Hematopoietic multipotent progenitor cell (in vitro differentiated cells): ENCODE measurements around the gene CBFA2T3. TPM values are rescaled to one million over a fixed set of nuclear protein-coding genes. Genes with fewer than 3 reads are reported as not detected.
A peak's percentile ranks its signal among the peaks of the same experiment; 100 is the strongest.

Source experiments
- DNase-seq, 3 donors: peaks; one replicate each; pipeline ENCODE4 v3.0.0-alpha.2; 2011 to 2015; ENCODE audit warnings: low read depth in 2 of 3, low spot score in 2 of 3
- total RNA-seq: library from RNA; depleted of rRNA; stranded (reverse); fragments of >200 nt; gene quantifications from one replicate; pipeline ENCODE4 v1.2.3, GENCODE V29; 2012

CBFA2T3 gene
- total RNA-seq, 1 donor: 32.0 TPM

- no peak for DNase-seq
Observed at GRCh38 chr16:88999457-89000206, 22.6 kb upstream of the CBFA2T3 start.

GRCh38 chr16:88995746-88996535 lies 18.9 kb upstream of the CBFA2T3 start:
- no peak for DNase-seq

GRCh38 chr16:88995194-88995593 lies 18.2 kb upstream of the CBFA2T3 start:
- no peak for DNase-seq

DNA sequence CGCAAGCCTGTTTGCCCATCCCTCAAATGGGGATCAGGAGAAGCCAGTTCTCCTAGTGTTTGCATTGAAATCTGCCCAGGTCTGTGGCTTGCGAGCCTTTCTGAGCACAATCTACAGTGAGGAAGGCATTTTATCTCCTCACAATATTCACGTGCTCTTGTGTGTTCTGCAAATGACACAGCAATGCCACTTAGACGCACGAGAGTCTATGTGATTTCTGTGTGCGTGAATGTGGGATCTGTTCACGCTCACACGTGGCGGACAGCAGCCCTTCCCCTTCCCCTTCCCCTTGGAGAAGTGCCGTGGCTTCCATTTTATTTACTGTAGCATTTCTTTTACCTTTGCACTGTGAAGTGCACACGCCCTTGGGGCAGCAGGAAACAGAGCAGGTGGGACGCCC lies 17.7 kb upstream of the CBFA2T3 start:
- DNase-seq: peak in 1 of 3 donors; percentile 28

GRCh38 chr16:88993946-88994600 lies 17.1 kb upstream of the CBFA2T3 start:
- no peak for DNase-seq

DNA sequence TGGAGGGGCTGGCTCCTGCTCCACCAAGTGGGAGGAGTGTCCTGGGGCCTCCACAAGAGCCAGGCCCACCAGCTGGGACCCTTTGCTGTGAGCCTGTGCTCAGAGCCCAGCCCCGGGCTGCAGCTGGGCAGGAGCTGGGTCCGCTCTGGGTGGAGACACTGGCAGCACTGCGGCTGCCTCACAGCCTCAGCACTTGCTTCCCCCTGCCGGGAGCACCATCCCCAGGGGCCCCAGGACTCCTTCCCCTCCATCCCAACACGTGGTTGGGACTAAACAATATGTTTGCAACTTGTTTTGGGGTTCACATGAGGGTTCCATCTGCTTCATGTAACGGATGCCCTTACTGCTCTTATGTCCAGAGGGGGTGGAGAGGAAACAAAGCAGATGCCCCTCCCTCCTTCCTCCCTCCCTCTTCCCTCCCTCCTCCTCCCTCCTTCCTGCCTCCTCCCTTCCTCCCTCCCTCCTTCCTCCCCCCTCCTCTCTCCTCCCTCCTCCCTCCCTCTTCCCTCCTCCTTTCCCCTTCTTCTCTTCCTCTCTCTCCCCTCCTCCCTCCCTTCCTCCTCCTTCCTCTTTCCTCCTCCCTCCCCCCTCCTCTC lies 16.3 kb upstream of the CBFA2T3 start:
- DNase-seq: peak in 1 of 3 donors; percentile 45

DNA sequence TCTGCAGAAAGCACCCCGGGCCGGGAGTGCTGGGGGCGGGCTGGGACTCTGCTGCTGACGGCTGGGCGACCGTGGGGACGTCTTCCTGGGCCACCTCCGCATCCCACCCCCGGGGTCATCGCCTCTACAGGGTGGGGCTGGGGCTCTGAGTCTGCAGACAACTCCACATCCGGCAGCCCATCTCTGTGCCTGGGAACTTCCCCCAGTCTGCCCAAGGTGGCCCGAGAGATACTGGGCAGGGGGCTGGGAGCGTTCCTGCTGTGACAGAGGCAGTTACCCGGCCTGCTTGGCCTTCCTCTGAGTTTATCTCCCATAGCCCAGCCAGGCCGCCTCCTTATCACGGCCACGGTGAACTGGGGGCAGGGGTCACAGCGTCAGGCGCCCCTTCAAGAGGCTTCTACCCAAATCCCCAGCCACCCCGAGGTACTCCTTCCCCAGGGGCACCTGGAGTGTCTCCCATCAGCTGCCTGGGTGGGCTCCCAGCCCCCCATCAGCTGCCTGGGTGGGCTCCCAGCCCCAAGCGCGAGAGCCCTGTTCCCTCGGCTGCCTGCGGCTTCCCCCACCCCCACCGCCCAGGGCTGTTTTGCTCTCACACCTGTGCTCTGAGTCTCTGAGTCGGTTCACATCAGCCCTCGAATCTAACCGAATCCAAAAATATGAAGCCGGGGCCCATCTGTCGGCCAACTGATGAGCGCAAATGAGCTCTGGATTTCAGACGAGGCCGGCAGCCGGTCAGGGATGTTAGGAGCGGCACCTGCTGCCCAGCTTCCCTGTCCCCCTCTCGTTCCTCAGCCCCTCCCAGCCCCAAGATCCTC lies 15.6 kb upstream of the CBFA2T3 start:
- peak in 2 of 3 donors; percentile 70 to 77 for DNase-seq

- DNase-seq: no peak
Observed at GRCh38 chr16:88991813-88992350, 14.9 kb upstream of the CBFA2T3 start.

GRCh38 chr16:88989852-88990547 lies 13.0 kb upstream of the CBFA2T3 start:
- DNase-seq: no peak

DNA sequence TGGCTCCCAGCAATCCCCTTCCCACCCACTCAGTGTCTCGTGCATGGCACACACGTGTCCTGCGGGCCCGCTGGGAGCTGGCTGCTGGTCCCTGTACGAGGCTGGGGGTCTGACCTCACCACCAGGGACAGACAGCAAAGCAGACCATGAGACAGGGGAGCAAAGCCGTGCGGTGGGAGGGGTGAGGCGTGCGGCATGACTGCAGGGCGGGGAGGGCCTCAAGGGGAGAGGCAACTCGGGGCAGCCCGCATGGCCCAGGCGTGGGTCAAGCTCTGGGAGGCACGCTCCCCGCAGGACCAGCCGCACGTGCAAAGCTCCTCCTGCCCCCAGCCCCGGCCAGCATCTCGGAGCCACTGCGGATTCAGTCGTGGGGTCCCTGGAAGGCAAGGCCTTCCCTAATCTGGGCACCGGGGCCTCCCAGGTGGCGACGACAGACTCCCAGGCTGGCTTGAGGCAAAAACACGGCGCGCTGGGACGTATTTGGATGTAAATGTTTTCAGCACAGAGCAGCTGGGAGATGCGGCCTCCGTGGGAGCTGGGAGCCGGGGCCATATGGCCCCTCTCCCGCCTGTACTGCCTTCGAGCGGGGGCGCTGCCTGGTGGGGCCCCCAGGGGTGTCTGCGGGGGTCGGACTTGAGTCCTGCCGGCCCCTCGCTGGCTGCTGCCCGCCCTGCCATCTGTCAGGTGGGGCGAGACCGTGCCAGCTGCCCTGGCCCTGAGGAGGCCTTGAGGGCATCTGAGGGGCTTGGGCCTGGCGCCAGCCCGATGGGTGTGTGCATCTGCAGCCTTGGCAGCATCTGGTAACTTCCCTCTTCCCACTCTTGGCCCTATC lies 12.2 kb upstream of the CBFA2T3 start:
- no peak for DNase-seq

- no peak for DNase-seq
Observed at GRCh38 chr16:88985521-88985920, 8.5 kb upstream of the CBFA2T3 start.

DNA sequence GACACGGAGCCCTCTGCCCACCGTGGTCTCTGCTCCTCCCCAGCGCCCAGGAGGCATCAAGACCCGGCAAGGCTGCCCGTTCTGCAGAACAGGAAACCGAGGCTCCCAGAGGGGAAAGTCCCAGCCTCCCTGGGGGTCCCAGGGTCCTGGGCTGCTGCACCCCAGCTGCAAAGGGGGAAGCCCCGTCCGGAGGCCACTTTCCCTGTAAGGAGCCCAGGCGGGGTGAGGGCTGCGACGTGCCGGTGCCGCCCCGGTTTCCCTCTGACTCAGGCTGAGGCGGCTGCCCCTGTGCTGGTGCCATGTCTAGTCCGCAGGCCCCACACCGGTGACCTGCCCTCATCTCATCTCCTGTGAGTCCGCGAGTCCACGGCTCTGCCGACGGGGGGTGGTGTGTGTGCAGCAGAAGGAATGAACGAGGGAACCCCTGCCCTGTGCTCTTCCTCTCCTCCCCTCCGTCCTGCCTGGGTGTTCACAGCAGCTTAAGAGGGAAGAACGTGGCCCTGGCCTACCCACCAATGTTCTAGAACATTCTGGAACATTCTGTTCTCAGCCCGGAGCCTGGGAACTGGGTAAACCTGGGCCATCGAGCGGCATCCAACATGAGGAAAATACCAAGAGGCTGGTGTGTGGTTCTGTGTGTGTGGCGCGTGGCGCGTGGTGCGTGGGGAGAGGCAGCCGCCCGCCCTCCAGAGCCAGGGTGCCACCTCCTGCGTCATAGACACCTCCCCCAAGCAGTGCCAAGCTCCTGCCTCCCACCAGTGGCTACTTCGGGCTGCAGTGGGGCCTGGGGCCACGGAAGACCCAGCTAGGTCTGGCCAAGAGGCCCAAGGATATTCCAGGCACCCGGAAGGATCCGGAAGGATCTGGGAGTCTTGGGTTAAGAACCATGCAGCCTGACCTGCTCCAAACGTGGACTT lies 7.0 kb upstream of the CBFA2T3 start:
- peak in 1 of 3 donors; percentile 21 for DNase-seq

DNA sequence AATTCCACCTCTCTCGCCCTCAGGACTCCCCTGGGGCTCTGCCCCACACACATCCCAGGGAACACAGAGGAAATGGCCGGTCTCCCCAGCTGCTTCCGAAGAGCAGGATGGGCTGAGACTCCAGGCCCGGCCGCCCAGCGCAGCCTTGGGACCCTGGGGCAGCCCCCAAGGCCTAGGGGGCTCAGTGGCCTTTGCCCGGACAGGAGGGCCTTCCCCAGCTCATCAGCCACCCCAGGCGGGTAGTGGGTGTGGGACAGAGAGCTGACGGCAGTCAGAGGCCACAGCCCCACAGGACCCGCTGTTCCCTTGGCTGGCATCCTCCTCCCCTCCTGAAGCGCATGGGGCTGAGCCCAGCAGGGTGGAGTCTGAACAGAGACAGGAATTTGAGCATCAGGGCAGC lies 6.2 kb upstream of the CBFA2T3 start:
- no peak for DNase-seq

DNA sequence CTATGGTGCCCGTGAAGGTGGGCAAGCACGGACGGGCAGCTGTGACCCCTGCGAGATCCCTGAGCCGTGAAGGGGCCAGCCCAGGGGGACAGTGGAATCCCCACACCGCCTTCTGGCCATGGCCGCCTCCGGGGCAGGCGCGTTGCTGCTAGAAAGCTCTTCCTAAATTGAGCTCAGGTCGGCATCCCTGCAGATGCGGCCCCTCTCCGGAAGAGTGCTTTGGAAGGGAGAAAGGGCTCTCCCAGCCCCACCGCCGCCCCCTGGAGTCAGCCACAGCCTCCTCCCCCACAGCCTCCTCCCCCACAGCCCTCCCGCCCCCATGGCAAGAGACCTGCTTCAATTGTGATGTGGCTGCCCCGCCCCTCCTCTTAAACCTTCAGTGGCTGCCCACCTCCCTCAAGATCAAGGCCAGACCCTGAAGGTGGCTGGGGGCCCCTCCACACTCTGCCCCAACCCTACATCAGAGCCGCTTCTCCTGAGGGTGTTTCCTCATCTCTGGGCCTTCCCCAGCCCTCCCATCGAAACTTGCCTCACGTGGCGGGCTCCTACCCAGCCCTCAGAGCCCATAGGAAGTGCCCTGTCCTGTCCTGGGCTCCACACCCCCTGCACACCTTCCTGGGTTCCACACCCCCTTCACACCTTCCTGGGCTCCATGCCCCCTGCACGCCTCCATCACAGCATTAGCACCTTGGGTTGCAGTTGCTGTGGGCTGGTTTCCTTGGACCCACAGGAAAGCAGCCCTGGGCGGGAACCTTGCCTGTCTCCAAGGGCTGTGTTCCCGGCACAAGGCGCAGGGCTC lies 5.5 kb upstream of the CBFA2T3 start:
- no peak for DNase-seq

DNA sequence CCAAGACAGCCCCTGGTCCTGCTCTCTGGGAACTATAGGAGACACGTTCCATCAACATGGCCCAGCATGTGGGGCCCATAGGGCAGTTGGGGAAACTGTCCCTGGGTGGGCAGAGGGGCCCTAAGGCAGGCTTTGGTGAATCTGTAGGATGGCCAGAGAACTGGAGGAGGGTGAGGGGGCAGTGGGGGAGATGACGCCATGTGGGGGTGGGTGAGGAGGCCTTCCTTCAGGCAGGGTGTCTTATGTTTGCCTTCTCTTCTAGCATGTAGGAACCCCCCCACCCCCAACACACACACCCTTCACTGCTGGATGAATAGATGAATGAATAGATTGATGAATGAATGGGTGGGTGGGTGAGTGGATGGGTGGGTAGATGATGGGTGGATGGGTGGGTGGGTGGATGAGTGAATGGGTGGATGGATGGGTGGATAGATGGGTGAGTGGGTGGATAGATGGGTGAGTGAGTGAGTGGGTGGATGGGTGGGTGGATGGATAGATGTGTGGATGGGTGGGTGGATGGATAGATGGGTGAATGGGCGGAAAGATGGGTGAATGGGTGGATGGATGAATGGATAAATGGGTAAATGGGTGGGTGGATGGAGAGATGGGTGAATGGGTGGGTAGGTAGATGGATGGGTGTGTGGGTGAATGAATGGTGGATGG lies 2.5 kb upstream of the CBFA2T3 start:
- no peak for DNase-seq
